NB4 (cell line): Measurements from ENCODE around the gene VPS39.

ENCODE experiments used
- CTCF ChIP-seq: IDR thresholded peaks from one replicate; pipeline ENCODE4 v1.5.1; 2012; ENCODE audit warnings: low read depth, low read length
- POLR2A ChIP-seq: IDR thresholded peaks from 2 replicates; pipeline ENCODE4 v1.6.1; 2011; ENCODE audit warnings: mild to moderate bottlenecking; ENCODE audit not compliant: insufficient read length; ENCODE audit errors: extremely low read depth

DNA sequence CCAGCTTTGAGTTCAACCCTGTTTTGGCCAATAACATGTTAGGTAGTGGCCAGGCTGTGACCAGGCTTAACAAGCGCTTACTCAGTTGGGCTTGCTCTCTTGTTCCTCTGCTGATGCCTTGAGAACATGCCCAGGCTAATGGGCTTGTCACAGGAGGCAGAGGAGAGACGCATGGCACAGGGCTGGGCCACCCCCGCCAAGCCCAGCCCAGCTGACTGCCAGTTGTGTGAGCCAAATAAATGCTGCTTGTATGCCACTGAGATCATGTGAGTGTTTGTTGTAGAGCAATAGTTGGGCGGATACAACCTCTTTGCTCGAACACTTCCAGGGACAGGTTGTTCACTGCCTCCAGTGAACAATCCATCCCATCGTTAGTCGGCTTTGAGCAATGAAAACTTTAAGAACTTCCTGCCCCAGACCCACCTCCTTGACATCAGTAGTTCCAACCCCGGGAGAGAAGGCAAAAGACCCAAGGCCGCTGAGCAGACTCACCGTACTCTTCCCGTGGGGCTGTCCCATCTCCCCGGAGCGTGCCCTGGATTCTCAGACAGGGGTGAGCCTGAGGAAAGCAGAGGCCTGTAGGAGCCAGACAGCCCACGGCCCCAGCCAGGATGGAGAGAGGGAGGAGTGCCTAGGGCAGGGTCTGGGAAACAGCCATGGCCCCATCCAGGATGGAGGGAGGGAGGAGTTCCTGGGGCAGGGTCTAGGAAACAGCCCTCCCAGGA, 55.7 kb downstream of the VPS39 start:
- TF ChIP-seq POLR2A = no peak
- TF ChIP-seq CTCF = no peak
